WTC11 (cell line): ENCODE data around the gene CTBP1. TPM values are rescaled to one million over a fixed set of nuclear protein-coding genes. Genes with fewer than 3 reads are reported as not detected.
A peak's percentile ranks its signal among the peaks of the same experiment; 100 is the strongest.

Experiments
- ATAC-seq: fragments of 200-7000 bp; cut with Tn5 transposase; 2 replicates; pipeline ENCODE4 v1.10.0; 2021; ENCODE audit warnings: mild to moderate bottlenecking, moderate library complexity
- Bru-seq: library from RNA; stranded (reverse); fragments of 400-500 nt; gene quantifications from one replicate; lab custom pipeline; 2021; lab: Mats Ljungman, UMichigan
- CTCF ChIA-PET: fragments of 300-600 bp; sonication (Branson Sonifier 250); formaldehyde crosslinking; loops from one replicate; lab custom pipeline; 2021; ENCODE audit warnings: antibody characterized with exemption; lab: Charles Lee
- POLR2A ChIA-PET: fragments of 350-600 bp; sonication (Branson Sonifier 250); formaldehyde crosslinking; loops from one replicate; lab custom pipeline; 2021; ENCODE audit warnings: antibody characterized with exemption; lab: Charles Lee
- DNase-seq: peaks from one replicate; pipeline ENCODE4 v3.0.0; 2021; ENCODE audit warnings: low spot score
- H3K27ac Mint-ChIP-seq: 2 replicates; pipeline ENCODE4 v1.8.0; 2021; ENCODE audit warnings: mixed read lengths
- H3K27me3 Mint-ChIP-seq: 2 replicates; pipeline ENCODE4 v1.8.0; 2021; ENCODE audit warnings: low read depth, mild to moderate bottlenecking, moderate library complexity, mixed read lengths
- H3K36me3 Mint-ChIP-seq: 2 replicates; pipeline ENCODE4 v1.8.0; 2021; ENCODE audit warnings: mixed read lengths
- H3K4me1 Mint-ChIP-seq: 2 replicates; pipeline ENCODE4 v1.8.0; 2022; ENCODE audit warnings: mixed read lengths
- H3K4me3 Mint-ChIP-seq: 2 replicates; pipeline ENCODE4 v1.8.0; 2021; ENCODE audit warnings: mild to moderate bottlenecking, moderate library complexity, mixed read lengths
- H3K9me3 Mint-ChIP-seq: 2 replicates; pipeline ENCODE4 v1.8.0; 2021; ENCODE audit warnings: mixed read lengths
- CBFB ChIP-seq: sonication (generic); formaldehyde crosslinking; IDR thresholded peaks from 2 replicates; pipeline ENCODE4 v1.8.1; 2022; ENCODE audit warnings: mild to moderate bottlenecking, low read depth, missing genetic modification reagents
- CREB1 ChIP-seq: sonication (generic); formaldehyde crosslinking; IDR thresholded peaks from 2 replicates; pipeline ENCODE4 v1.8.0; 2023; ENCODE audit warnings: mild to moderate bottlenecking, missing genetic modification reagents
- CREM ChIP-seq: sonication (generic); formaldehyde crosslinking; IDR thresholded peaks from 2 replicates; pipeline ENCODE4 v1.8.1; 2022; ENCODE audit warnings: mild to moderate bottlenecking, missing genetic modification reagents, moderate library complexity
- EMX1 ChIP-seq: fragments of 250-450 bp; sonication (Bioruptor Pico); IDR thresholded peaks from 2 replicates; pipeline ENCODE4 v1.8.0; 2021; ENCODE audit warnings: mild to moderate bottlenecking
- ETV6 ChIP-seq: sonication (generic); formaldehyde crosslinking; IDR thresholded peaks from 2 replicates; pipeline ENCODE4 v1.8.1; 2022; ENCODE audit warnings: mild to moderate bottlenecking, missing genetic modification reagents
- GRHL2 ChIP-seq: fragments of 250-450 bp; sonication (Bioruptor Pico); IDR thresholded peaks from 2 replicates; pipeline ENCODE4 v1.8.0; 2022; ENCODE audit warnings: mild to moderate bottlenecking, moderate library complexity; ENCODE audit not compliant: insufficient replicate concordance, severe bottlenecking
- HMGA2 ChIP-seq: fragments of 250-450 bp; sonication (Bioruptor Pico); IDR thresholded peaks from 2 replicates; pipeline ENCODE4 v1.4.0; 2021; ENCODE audit warnings: mild to moderate bottlenecking, moderate library complexity
- KAT7 ChIP-seq: sonication (generic); formaldehyde crosslinking; IDR thresholded peaks from 2 replicates; pipeline ENCODE4 v1.8.1; 2023; ENCODE audit warnings: missing genetic modification reagents, mild to moderate bottlenecking, borderline replicate concordance
- MXD4 ChIP-seq: fragments of 250-450 bp; sonication (Bioruptor Pico); IDR thresholded peaks from 2 replicates; pipeline ENCODE4 v1.8.0; 2021; ENCODE audit warnings: mild to moderate bottlenecking, moderate library complexity, borderline replicate concordance
- MYBL2 ChIP-seq: sonication (generic); formaldehyde crosslinking; IDR thresholded peaks from 2 replicates; pipeline ENCODE4 v1.8.1; 2023; ENCODE audit warnings: mild to moderate bottlenecking, moderate library complexity, missing genetic modification reagents
- NR2C2 ChIP-seq: sonication (generic); formaldehyde crosslinking; IDR thresholded peaks from 2 replicates; pipeline ENCODE4 v1.8.0; 2022; ENCODE audit warnings: mild to moderate bottlenecking, missing genetic modification reagents
- NR3C1 ChIP-seq: sonication (generic); formaldehyde crosslinking; conservative IDR thresholded peaks from 2 replicates; pipeline ENCODE4 v1.8.1; 2023; ENCODE audit warnings: low read depth, mild to moderate bottlenecking, missing genetic modification reagents
- OVOL2 ChIP-seq: fragments of 250-450 bp; sonication (Bioruptor Pico); IDR thresholded peaks from 2 replicates; pipeline ENCODE4 v1.9.0; 2021; ENCODE audit warnings: mild to moderate bottlenecking, borderline replicate concordance
- SP1 ChIP-seq: sonication (generic); formaldehyde crosslinking; conservative IDR thresholded peaks from 2 replicates; pipeline ENCODE4 v1.8.1; 2022; ENCODE audit warnings: missing genetic modification reagents
- TEAD1 ChIP-seq: sonication (generic); formaldehyde crosslinking; IDR thresholded peaks from 2 replicates; pipeline ENCODE4 v1.8.0; 2022; ENCODE audit warnings: mild to moderate bottlenecking, missing genetic modification reagents
- ZNF121 ChIP-seq: sonication (generic); formaldehyde crosslinking; IDR thresholded peaks from 2 replicates; pipeline ENCODE4 v1.8.0; 2023; ENCODE audit warnings: missing genetic modification reagents
- long read RNA-seq, 3 experiments: library from RNA in 1 of 3; library from capped mRNA in 1 of 3; library from polyadenylated mRNA in 1 of 3; unstranded in 2 of 3; stranded (forward) in 1 of 3; transcript quantifications; one replicate each; pipeline ENCODE4 v2.0.0, GENCODE V29; 2021
- total RNA-seq: library from RNA; stranded (reverse); gene quantifications from 3 replicates; pipeline ENCODE4 v1.2.3, GENCODE V29; 2021
- TF ChIP-seq, protein P1 (sequence below): fragments of 250-450 bp; sonication (Bioruptor Pico); IDR thresholded peaks from 2 replicates; pipeline ENCODE4 v1.9.0; 2021; ENCODE audit warnings: moderate library complexity, mild to moderate bottlenecking, inconsistent platforms, borderline replicate concordance
- TF ChIP-seq, protein P2 (sequence below): sonication (generic); formaldehyde crosslinking; IDR thresholded peaks from 2 replicates; pipeline ENCODE4 v1.8.0; 2023; ENCODE audit warnings: mild to moderate bottlenecking, missing genetic modification reagents
- TF ChIP-seq, protein P3 (sequence below): sonication (generic); formaldehyde crosslinking; IDR thresholded peaks from 2 replicates; pipeline ENCODE4 v1.8.0; 2022; ENCODE audit warnings: mild to moderate bottlenecking, missing genetic modification reagents

The CTBP1 gene
- total RNA-seq = 143 to 167 TPM (median 159 TPM) in 3 replicates
- percentile 70 among the genes with signal in this experiment for Bru-seq, nascent RNA
- long read RNA-seq, experiment 1, transcript CTBP1-215 (2 exons, 648 nt) = minor isoform, 6 of 981 reads
- long read RNA-seq, experiment 1, transcript CTBP1-201 (9 exons, 2,297 nt) = minor isoform, 70 of 981 reads
- long read RNA-seq, experiment 1, transcript CTBP1-203 (10 exons, 2,467 nt) = major isoform, 420 of 981 reads
- long read RNA-seq, experiment 1, partial matches to known transcripts = 54 of 981 reads
- long read RNA-seq, experiment 1, other reads (novel, unspliced or antisense) = 430 of 981 reads
- long read RNA-seq, experiment 2, transcript CTBP1-203 (10 exons, 2,467 nt) = major isoform, 20 of 112 reads
- long read RNA-seq, experiment 2, transcript CTBP1-201 (9 exons, 2,297 nt) = minor isoform, 9 of 112 reads
- long read RNA-seq, experiment 2, partial matches to known transcripts = 16 of 112 reads
- long read RNA-seq, experiment 2, other reads (novel, unspliced or antisense) = 61 of 112 reads
- long read RNA-seq, experiment 3, partial matches to known transcripts = 0 of 4 reads
- long read RNA-seq, experiment 3, other reads (novel, unspliced or antisense) = 4 of 4 reads

DNA sequence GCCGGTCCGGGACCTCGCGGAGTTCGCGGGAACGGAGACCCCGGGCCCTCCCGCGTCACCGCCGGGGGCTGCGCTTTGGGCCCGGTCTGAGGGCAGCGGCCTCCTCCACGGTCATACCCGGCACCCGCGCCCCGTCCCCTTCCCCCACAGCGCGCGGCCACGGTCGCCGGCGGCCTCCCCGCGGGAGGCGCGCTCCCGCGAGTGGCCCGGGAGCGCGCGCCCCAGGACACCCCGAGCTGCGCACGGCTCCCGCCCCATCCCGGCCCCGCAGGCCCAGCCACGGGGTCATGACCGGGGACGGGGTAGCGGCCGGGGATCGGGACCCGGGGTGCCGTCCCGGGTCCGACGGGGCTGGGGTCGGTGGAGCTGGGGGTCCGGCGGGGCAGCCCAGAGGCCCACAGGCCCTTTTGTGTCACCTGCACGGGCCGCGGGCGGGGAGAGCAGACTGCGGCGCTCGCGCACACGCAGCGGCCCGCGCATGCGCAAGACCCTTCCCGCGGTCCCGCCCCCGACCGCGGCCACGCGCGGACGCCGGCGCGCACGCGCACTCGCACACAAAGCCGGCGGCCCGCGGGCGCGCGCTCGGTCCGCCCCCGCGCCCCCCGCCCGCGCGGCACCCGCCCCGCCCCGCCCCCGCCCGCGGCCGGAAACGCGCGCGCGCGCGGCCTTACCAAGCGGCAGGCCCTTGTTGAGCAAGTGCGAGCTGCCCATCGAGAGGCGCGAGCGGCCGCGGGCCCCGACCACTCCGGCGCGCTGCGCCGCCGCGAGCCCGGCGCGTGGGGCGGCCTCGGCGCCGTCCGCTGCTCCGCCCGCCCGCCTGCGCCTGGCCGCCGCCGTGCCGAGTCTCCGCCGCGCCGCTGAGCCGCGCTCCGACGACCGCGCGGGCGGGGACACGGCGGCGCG is at the start of gene CTBP1:
Gene CTBP1, minus strand, starts transcription at position 886 of the 903 bp plus-strand sequence. CDS start 7,799 bp downstream, outside the sequence.
- DNase-seq (peak; percentile 68), ATAC-seq (peak; percentile 36)
- Mint-ChIP-seq H3K27me3 (peaks cover 21% of the 10 kb centered on the region), H3K27ac (no peak within 1 kb of the TSS), H3K4me3 (peak within 1 kb of the TSS; percentile 70), H3K9me3 (peaks cover 32% of the 10 kb centered on the region), H3K36me3 (peaks cover 36% of the 10 kb centered on the region), H3K4me1 (peaks cover 16% of the 10 kb centered on the region)
- TF ChIP-seq, protein P1, sequence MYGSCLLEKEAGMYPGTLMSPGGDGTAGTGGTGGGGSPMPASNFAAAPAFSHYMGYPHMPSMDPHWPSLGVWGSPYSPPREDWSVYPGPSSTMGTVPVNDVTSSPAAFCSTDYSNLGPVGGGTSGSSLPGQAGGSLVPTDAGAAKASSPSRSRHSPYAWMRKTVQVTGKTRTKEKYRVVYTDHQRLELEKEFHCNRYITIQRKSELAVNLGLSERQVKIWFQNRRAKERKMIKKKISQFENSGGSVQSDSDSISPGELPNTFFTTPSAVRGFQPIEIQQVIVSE (CRISPR knock-in tag) = no peak
- TF ChIP-seq, protein P2, sequence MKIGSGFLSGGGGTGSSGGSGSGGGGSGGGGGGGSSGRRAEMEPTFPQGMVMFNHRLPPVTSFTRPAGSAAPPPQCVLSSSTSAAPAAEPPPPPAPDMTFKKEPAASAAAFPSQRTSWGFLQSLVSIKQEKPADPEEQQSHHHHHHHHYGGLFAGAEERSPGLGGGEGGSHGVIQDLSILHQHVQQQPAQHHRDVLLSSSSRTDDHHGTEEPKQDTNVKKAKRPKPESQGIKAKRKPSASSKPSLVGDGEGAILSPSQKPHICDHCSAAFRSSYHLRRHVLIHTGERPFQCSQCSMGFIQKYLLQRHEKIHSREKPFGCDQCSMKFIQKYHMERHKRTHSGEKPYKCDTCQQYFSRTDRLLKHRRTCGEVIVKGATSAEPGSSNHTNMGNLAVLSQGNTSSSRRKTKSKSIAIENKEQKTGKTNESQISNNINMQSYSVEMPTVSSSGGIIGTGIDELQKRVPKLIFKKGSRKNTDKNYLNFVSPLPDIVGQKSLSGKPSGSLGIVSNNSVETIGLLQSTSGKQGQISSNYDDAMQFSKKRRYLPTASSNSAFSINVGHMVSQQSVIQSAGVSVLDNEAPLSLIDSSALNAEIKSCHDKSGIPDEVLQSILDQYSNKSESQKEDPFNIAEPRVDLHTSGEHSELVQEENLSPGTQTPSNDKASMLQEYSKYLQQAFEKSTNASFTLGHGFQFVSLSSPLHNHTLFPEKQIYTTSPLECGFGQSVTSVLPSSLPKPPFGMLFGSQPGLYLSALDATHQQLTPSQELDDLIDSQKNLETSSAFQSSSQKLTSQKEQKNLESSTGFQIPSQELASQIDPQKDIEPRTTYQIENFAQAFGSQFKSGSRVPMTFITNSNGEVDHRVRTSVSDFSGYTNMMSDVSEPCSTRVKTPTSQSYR = no peak
- no peak for TF ChIP-seq MXD4
- 0 out of 2 replicates have a peak, but pooled peaks have one; percentile 44 for TF ChIP-seq CBFB (CRISPR knock-in tag)
- TF ChIP-seq KAT7 (CRISPR knock-in tag) = 0 out of 2 replicates have a peak, but pooled peaks have one; percentile 78
- TF ChIP-seq, protein P3, sequence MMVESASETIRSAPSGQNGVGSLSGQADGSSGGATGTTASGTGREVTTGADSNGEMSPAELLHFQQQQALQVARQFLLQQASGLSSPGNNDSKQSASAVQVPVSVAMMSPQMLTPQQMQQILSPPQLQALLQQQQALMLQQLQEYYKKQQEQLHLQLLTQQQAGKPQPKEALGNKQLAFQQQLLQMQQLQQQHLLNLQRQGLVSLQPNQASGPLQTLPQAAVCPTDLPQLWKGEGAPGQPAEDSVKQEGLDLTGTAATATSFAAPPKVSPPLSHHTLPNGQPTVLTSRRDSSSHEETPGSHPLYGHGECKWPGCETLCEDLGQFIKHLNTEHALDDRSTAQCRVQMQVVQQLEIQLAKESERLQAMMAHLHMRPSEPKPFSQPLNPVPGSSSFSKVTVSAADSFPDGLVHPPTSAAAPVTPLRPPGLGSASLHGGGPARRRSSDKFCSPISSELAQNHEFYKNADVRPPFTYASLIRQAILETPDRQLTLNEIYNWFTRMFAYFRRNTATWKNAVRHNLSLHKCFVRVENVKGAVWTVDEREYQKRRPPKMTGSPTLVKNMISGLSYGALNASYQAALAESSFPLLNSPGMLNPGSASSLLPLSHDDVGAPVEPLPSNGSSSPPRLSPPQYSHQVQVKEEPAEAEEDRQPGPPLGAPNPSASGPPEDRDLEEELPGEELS (CRISPR knock-in tag) = no peak; the same call in 1 of the 2 replicates
- no peak for TF ChIP-seq HMGA2 (CRISPR knock-in tag)
- no peak for TF ChIP-seq OVOL2 (CRISPR knock-in tag)
- no peak for TF ChIP-seq NR2C2 (CRISPR knock-in tag)
- no peak for TF ChIP-seq CREB1 (CRISPR knock-in tag)
- no peak for TF ChIP-seq ETV6 (CRISPR knock-in tag)
- TF ChIP-seq NR3C1 (CRISPR knock-in tag) = no peak
- no peak for TF ChIP-seq CREM (CRISPR knock-in tag)
- no peak for TF ChIP-seq ZNF121 (CRISPR knock-in tag)
- 0 out of 2 replicates have a peak, but pooled peaks have one; percentile 9 for TF ChIP-seq TEAD1 (CRISPR knock-in tag)
- TF ChIP-seq SP1 (CRISPR knock-in tag) = 0 out of 2 replicates have a peak, but pooled peaks have one; percentile 3
- TF ChIP-seq GRHL2 (CRISPR knock-in tag) = no peak
- TF ChIP-seq MYBL2 = 0 out of 2 replicates have a peak, but pooled peaks have one; percentile 16
- 0 out of 2 replicates have a peak, but pooled peaks have one; percentile 51 for TF ChIP-seq EMX1 (CRISPR knock-in tag)
- ChIA-PET CTCF (no interaction called here), POLR2A (interaction anchor here (1.2 kb wide), 1 partner anchor 98 kb away, joined by 4 read pairs; no protein-coding TSS in a partner anchor)
